Measurements from ENCODE around the gene SPEF2.

- TF ChIP-seq SP2 (tag by site-specific recombination; IDR thresholded peaks at IDR 0.05) (no peak), ZNF645 (tag by site-specific recombination; IDR thresholded peaks at IDR 0.05) (no peak), ZNF112 (tag by site-specific recombination; IDR thresholded peaks at IDR 0.05) (no peak), CTCF (tag by site-specific recombination; IDR thresholded peaks at IDR 0.05) (no peak), ZNF777 (tag by site-specific recombination; IDR thresholded peaks at IDR 0.05; ENCODE audit: borderline replicate concordance) (no peak), ZBTB1 (tag by site-specific recombination; IDR thresholded peaks at IDR 0.05) (no peak), ZNF146 (tag by site-specific recombination; IDR thresholded peaks at IDR 0.05) (no peak), ZNF639 (tag by site-specific recombination; IDR thresholded peaks at IDR 0.05) (no peak), PBX3 (CRISPR knock-in tag; IDR thresholded peaks at IDR 0.05) (no peak), ZSCAN5A (tag by site-specific recombination; IDR thresholded peaks at IDR 0.05) (no peak)
Measured at GRCh38 chr5:35593338-35593737, 24.3 kb upstream of the SPEF2 start.

Measured in HEK293 (cell line).